Renal cortical epithelial cell (primary cell): ENCODE results near the gene BLM. TPM values are rescaled to one million over a fixed set of nuclear protein-coding genes. Genes with fewer than 3 reads are reported as not detected.

Experiments used
- DNase-seq: peaks from one replicate; pipeline ENCODE4 v3.0.0-alpha.2; 2011; ENCODE audit warnings: low read depth
- total RNA-seq: library from RNA; depleted of rRNA; stranded (reverse); fragments of >200 nt; gene quantifications from 2 replicates; pipeline ENCODE4 v1.2.3, GENCODE V29; 2014

BLM gene
- total RNA-seq, 1 donor from 2014 or later = 0.89 TPM

GRCh38 chr15:90691982-90692773 lies 25.0 kb upstream of the BLM start:
- no peak for DNase-seq

GRCh38 chr15:90694987-90695386 lies 22.2 kb upstream of the BLM start:
- DNase-seq = no peak

GRCh38 chr15:90697175-90697574 lies 20.0 kb upstream of the BLM start:
- DNase-seq = no peak

GRCh38 chr15:90698629-90699028 lies 18.5 kb upstream of the BLM start:
- no peak for DNase-seq

GRCh38 chr15:90701048-90701447 lies 16.1 kb upstream of the BLM start:
- DNase-seq = no peak

- no peak for DNase-seq
Observed at GRCh38 chr15:90701880-90702630, 15.1 kb upstream of the BLM start.

GRCh38 chr15:90703455-90703854 lies 13.7 kb upstream of the BLM start:
- DNase-seq = no peak

- DNase-seq = no peak
Observed at GRCh38 chr15:90705212-90705611, 11.9 kb upstream of the BLM start.

GRCh38 chr15:90706394-90707327 lies 10.5 kb upstream of the BLM start:
- no peak for DNase-seq

GRCh38 chr15:90707489-90707888 lies 9.7 kb upstream of the BLM start:
- DNase-seq = no peak

DNA sequence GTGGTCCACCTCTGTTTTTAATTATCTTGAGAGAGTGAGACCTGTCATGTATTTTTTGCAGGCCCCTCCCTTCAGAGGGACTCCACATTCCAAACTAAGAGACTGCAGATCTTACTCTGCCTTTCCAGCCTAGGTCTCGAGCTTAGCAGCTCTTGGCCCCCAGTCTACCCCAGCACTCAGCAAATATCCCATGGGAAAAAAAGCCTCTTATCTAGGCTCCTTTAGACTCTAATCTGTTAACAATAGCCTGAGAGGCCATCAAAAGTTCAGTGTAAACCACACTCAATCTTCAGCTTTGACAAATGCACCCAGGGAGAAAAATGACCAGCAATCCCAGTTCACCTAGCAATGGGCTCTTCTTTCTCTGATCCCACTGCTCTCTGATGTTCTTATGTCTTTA lies 8.6 kb upstream of the BLM start:
- DNase-seq = no peak

DNA sequence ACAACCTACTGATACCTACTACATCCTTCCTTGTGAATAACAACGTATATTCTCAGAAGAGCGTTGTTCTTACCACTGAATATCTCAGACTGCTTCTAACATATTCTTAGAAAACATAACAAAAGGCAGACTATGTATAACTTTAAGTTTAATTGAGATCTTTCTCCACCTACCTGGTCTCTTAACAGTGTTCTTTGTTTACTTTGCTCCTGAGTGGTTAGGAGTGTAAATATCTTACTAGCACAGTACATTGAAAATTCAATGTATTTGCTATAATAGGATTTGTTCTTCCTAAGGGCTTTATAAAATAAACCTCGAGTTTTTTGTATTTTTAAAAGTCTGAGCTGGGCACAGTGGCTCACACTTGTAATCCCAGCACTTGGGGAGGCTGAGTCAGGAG lies 7.9 kb upstream of the BLM start:
- DNase-seq = no peak

DNA sequence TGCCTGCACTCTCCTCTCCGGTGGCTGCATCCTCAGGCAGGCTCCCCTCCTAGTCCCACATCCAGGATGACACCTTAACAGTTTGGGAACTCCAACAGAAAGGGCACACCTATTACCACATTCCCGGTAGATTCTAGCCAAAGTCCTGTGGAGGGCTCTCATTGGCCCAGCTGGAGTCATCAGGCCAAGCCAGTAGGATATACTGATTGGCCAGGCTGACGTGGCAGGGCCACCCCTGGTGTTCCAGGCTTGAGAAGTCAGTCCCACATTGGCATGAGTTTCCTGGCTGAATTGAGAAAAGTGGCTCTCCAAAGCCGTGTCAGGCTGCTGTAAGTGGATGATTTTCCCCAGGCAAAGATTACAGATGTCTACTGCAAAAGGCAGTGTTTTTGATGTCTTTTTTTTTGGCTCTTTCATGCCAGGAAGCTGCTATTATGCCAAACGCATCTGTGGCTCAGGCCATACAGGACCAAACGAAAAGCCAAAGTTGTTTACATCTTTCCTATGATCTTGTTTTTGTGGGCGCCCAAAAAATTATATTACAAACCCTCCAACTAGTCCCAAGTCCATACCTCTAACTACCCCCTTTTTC lies 6.6 kb upstream of the BLM start:
- no peak for DNase-seq

- no peak for DNase-seq
Observed at GRCh38 chr15:90711418-90711824, 5.7 kb upstream of the BLM start.

DNA sequence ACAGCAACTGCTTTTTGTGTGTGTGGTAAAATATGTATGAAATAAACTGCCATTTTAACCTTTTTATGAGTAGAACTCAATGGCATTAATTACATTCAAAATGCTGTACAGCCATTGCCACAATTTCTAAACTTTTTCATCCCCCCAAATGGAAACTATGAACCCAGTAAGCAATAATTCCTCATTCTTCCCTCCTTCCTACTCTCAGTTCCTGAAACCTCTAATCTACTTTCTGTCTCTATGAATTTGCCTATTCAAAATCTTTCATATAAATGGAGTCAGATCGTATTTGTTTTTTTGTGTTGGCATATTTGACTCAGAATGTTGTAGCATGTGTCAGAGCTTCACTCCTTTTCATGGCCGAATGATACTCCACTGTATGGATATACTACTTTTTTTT lies 5.3 kb upstream of the BLM start:
- DNase-seq = no peak

DNA sequence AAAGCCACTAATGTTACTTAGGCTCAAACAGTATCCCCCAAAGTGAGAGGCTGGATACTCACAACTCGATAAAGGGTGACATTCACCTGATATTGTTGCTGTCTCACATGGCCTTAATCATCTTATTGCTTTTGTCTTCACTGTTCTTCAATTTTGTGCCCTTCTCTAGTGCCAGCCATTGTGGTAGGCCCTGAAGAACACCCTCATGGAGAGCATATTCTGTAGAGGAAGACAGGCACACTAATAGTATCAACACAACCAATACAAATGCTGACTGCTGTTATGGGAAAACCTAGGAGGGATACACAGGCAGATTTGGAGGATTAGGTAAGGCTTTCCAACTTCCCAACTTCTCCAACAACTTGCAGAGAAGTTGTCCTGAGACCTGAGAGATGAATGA lies 4.1 kb upstream of the BLM start:
- DNase-seq = no peak

- no peak for DNase-seq
Observed at GRCh38 chr15:90716317-90716975, 700 bp upstream of the BLM start.

DNA sequence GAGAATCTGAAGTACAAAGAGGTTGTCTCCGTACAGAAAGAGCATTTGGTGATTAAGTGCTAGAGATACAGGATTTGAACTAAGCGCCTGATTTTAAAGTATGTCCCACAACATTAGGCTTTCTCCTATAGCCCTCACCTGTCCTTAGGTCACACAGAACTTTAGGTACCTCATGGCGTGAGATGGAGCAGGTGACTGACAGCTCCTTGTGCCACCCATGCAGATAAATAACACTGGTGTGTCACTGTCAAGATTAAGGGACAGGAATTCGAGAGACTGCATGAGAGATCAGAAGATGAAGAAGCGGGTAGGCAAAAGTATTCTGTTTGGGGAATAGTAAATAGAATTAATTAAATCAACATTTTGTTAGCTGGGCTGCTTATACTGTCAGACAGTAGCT lies 1.1 kb downstream of the BLM start:
- no peak for DNase-seq

- DNase-seq = no peak
Observed at GRCh38 chr15:90720131-90720530, 3.0 kb downstream of the BLM start.

- no peak for DNase-seq
Observed at GRCh38 chr15:90729261-90729660, 12.1 kb downstream of the BLM start.

- DNase-seq = no peak
Observed at GRCh38 chr15:90730290-90730689, 13.1 kb downstream of the BLM start.
